Activated B cell treated with CpG ODN at 0.5 μM for 24 hours (primary cell): ENCODE data around the gene FRY. TPM values are rescaled to one million over a fixed set of nuclear protein-coding genes. Genes with fewer than 3 reads are reported as not detected.

ENCODE experiments used
- ATAC-seq: fragments of 200-7000 bp; cut with Tn5 transposase; one replicate; pipeline ENCODE4 v1.10.0; 2021; ENCODE audit warnings: low read depth, mild to moderate bottlenecking, moderate library complexity
- CTCF ChIA-PET: fragments of 350-600 bp; sonication (Branson Sonifier 250); formaldehyde crosslinking; loops from one replicate; lab custom pipeline; 2021; ENCODE audit warnings: antibody characterized with exemption; lab: Charles Lee
- POLR2A ChIA-PET: fragments of 350-600 bp; sonication (Branson Sonifier 250); formaldehyde crosslinking; loops from one replicate; lab custom pipeline; 2021; ENCODE audit warnings: antibody characterized with exemption; lab: Charles Lee
- DNase-seq: peaks from one replicate; pipeline ENCODE4 v3.0.0; 2022
- H3K27ac Mint-ChIP-seq: one replicate; pipeline ENCODE4 v1.8.0; 2020; ENCODE audit warnings: mixed read lengths
- H3K27me3 Mint-ChIP-seq: one replicate; pipeline ENCODE4 v1.8.0; 2021; ENCODE audit warnings: mixed read lengths
- H3K36me3 Mint-ChIP-seq: one replicate; pipeline ENCODE4 v1.8.0; 2021; ENCODE audit warnings: low read depth, mixed read lengths
- H3K4me1 Mint-ChIP-seq: one replicate; pipeline ENCODE4 v1.8.0; 2021; ENCODE audit warnings: mixed read lengths
- H3K4me3 Mint-ChIP-seq: one replicate; pipeline ENCODE4 v1.8.0; 2020; ENCODE audit warnings: mild to moderate bottlenecking, mixed read lengths
- H3K9me3 Mint-ChIP-seq: one replicate; pipeline ENCODE4 v1.8.0; 2020; ENCODE audit warnings: mixed read lengths
- intact Hi-C: fragments of 100-400 bp; cut with micrococcal nuclease; formaldehyde crosslinking; loops from one replicate; pipeline ENCODE4 v1.15.1; 2024
- total RNA-seq: library from RNA; stranded (reverse); gene quantifications from 2 replicates; pipeline ENCODE4 v1.2.3, GENCODE V29; 2022
- TF ChIP-seq, protein P1 (sequence below): fragments of 200-600 bp; IDR thresholded peaks from one replicate; pipeline ENCODE4 v1.8.0; 2022; ENCODE audit warnings: antibody characterized with exemption, mild to moderate bottlenecking

Gene FRY
- total RNA-seq, 1 donor from 2014 or later = 4.8 TPM

DNA sequence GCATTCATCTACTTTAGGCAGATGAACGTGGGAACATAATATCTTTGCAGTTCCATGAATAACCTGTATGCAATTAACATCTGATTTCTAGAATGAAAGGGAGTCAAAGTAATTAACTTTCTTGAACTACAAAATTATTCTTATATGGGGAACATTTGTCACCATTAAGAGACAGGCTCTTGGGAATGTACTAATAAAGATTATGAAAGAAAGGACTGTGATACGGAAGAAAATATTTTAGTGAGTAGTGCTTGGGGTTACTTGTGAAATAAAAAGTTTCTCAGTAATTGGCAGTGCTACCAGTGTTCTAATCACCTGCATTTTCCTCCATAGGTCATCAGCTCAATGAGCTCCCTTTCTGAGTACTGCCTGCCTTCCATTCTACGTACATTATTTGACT lies 85.4 kb downstream of the FRY start:
- Mint-ChIP-seq H3K4me1 (peaks cover 14% of the 10 kb centered on the region), H3K9me3 (peaks cover 12% of the 10 kb centered on the region), H3K27ac (no peak overlapping the region), H3K4me3 (no peak overlapping the region), H3K36me3 (peaks cover 1% of the 10 kb centered on the region), H3K27me3 (no peaks in the 10 kb centered on the region)
- ChIA-PET POLR2A (no interaction called here), CTCF (no interaction called here)
- TF ChIP-seq, protein P1, sequence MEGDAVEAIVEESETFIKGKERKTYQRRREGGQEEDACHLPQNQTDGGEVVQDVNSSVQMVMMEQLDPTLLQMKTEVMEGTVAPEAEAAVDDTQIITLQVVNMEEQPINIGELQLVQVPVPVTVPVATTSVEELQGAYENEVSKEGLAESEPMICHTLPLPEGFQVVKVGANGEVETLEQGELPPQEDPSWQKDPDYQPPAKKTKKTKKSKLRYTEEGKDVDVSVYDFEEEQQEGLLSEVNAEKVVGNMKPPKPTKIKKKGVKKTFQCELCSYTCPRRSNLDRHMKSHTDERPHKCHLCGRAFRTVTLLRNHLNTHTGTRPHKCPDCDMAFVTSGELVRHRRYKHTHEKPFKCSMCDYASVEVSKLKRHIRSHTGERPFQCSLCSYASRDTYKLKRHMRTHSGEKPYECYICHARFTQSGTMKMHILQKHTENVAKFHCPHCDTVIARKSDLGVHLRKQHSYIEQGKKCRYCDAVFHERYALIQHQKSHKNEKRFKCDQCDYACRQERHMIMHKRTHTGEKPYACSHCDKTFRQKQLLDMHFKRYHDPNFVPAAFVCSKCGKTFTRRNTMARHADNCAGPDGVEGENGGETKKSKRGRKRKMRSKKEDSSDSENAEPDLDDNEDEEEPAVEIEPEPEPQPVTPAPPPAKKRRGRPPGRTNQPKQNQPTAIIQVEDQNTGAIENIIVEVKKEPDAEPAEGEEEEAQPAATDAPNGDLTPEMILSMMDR = no peak
- intact Hi-C loops = no loop called here
- ATAC-seq (no peak), DNase-seq (no peak)

DNA sequence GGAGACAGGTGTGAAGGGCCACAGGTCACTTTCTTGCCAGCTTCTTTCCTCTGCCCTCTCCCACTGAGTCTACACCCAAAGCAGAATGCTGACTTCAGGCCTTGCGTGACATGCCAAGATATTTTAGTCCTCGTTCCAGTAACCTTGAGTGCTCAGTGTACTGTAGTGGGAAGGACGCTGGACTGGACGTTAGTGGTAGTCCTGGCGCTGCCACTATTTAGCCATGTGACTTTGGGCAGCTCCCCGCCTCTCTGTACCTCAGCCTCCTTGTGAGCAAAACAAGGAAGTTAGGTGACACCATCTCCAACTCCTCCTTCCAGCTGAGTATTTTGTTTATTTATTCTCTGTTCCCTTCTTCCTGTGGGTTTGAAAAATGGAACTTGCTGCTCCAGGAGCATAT lies 86.1 kb downstream of the FRY start:
- Mint-ChIP-seq H3K27ac (no peak overlapping the region), H3K36me3 (peaks cover 1% of the 10 kb centered on the region), H3K9me3 (peaks cover 14% of the 10 kb centered on the region), H3K27me3 (no peaks in the 10 kb centered on the region), H3K4me3 (no peak overlapping the region), H3K4me1 (peaks cover 14% of the 10 kb centered on the region)
- ChIA-PET CTCF (no interaction called here), POLR2A (no interaction called here)
- ATAC-seq (no peak), DNase-seq (no peak)
- intact Hi-C loops = no loop called here
- TF ChIP-seq, protein P1 = no peak

DNA sequence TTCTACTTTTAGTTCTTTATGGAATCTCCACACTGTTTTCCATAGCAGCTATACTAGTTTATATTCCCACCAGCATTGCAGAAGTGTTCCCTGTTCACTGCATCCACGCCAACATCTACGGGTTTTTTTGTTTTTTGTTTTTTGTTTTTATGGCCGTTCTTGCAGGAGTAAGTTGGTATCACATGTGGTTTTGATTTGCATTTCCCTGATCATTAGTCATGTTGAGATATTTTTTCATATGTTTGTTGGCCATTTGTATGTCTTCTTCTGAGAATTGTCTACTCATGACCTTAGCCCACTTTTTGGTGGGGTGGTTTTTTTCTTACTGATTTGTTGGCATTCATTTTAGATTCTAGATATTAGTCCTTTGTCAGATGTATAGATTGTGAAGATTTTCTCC lies 89.7 kb downstream of the FRY start:
- Mint-ChIP-seq H3K4me1 (peaks cover 3% of the 10 kb centered on the region), H3K27ac (no peak overlapping the region), H3K27me3 (no peaks in the 10 kb centered on the region), H3K4me3 (no peak overlapping the region), H3K36me3 (peaks cover 1% of the 10 kb centered on the region), H3K9me3 (peaks cover 17% of the 10 kb centered on the region)
- ChIA-PET CTCF (no interaction called here), POLR2A (no interaction called here)
- no peak for ATAC-seq
- intact Hi-C loops = no loop called here
- TF ChIP-seq, protein P1 = no peak
- DNase-seq = no peak

DNA sequence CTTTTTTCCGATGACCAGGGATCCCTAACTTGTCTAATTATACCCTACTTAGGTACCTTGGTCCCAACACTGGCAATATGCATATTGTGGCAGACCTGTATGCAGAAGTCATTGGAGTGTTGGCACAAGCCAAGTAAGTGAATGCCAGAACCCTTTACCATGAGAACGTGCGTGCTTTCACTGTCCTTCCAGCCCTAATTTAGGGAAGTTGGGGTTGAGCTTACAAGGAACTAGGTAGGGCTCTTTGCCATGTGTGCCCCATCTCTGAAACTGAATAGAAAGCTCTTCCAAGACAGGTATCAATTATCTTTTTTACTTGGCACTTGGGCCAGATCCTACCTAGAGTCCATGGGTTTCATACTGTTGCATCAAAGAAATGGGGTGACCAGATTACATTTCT lies 93.2 kb downstream of the FRY start:
- ChIA-PET POLR2A (no interaction called here), CTCF (no interaction called here)
- Mint-ChIP-seq H3K9me3 (peaks cover 17% of the 10 kb centered on the region), H3K4me1 (no peaks in the 10 kb centered on the region), H3K27ac (no peak overlapping the region), H3K27me3 (no peaks in the 10 kb centered on the region), H3K4me3 (no peak overlapping the region), H3K36me3 (peaks cover 1% of the 10 kb centered on the region)
- TF ChIP-seq, protein P1 = no peak
- intact Hi-C loops = no loop called here
- ATAC-seq = no peak
- no peak for DNase-seq

DNA sequence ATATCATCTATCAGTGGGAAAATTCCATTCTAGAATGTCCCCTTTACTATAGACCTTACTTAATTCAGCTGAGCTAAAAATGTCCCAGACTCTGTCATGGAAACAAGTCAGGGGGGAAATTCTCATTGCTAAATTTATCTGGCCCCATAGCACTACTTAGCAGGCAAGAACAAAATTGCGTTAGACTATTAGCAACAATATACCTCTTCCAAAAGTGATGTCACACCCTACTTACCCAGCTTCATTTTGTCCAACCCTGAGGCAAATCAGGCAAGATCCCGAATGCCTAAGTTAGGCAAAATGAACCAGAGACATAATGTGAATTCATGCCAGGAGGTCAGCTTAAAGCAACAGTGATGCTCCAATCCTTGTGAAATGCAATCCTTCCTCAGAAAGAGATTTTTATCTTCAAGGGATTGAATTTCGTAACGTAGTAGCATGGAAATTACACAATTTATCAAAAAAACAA lies 93.7 kb downstream of the FRY start:
- TF ChIP-seq, protein P1 = no peak
- intact Hi-C loops = no loop called here

More for the DNA sequence above, 93.7 kb downstream of the FRY start:
- no peak for DNase-seq
- ChIA-PET CTCF (no interaction called here), POLR2A (no interaction called here)
- Mint-ChIP-seq H3K36me3 (peaks cover 1% of the 10 kb centered on the region), H3K27ac (no peak overlapping the region), H3K4me3 (no peak overlapping the region), H3K9me3 (peaks cover 17% of the 10 kb centered on the region), H3K27me3 (no peaks in the 10 kb centered on the region), H3K4me1 (no peaks in the 10 kb centered on the region)
- ATAC-seq = no peak
